ENCODE data around the gene LSM14A.

- TF ChIP-seq CTCF (IDR thresholded peaks at IDR 0.05; ENCODE audit: low read length) (no peak), EZH2 (optimal IDR thresholded peaks at IDR 0.05; ENCODE audit: low read depth, low read length) (no peak), EZH2phosphoT487 (IDR thresholded peaks at IDR 0.05; ENCODE audit: low read length) (no peak)
Measured at GRCh38 chr19:34180273-34180672, 8.0 kb downstream of the LSM14A start.

Data from MM.1S (cell line).